ELF-1 (cell line): ENCODE data around the gene CCDC169.

Experiments
- DNase-seq: peaks from one replicate; pipeline ENCODE4 v3.0.0-alpha.2; 2016; ENCODE audit warnings: low read depth, low spot score

The CCDC169 gene

GRCh38 chr13:36244073-36244472 is 53.5 kb downstream of the CCDC169 start:
- DNase-seq = no peak

DNA sequence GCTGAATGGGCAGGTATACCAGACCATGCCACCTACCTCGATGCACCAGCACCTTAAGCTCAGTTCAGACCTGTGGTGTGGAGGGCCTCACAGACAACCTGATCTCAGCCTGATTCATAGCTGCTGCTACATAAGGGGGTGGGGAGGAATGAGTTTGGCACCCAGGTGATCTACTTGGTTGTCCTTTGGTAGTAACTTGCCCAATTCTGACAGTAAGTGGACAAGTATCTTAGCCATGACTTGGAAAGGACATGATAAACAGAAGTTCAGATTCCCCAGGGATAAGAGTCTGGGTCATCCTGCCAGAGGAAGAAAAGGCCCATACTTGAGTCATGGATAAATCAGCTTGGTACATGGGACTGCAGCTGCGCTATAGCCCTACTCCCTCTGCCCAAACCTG is 54.9 kb downstream of the CCDC169 start:
- DNase-seq = no peak

DNA sequence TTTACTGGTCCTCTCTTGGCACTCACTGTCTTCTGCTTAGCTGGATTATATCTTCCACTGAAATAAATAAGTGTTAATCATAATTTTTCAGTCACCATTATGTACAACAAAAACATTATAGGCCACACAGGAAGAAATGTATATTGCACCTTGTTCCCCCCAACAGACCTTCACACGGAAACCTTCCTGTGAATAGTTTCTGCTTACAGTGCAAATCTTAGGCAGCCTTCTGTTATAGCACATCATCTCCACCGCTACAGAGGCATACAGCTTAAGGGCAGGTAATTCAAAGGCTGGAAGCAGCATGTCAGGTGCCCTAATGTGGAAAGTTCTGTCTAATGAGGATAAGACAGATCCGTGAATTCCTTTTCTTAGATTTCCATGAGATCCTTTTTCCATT is 66.4 kb downstream of the CCDC169 start:
- no peak for DNase-seq

- DNase-seq = no peak
Measured at GRCh38 chr13:36224730-36225129, 72.9 kb downstream of the CCDC169 start.

- DNase-seq = no peak
Measured at GRCh38 chr13:36219883-36220282, 77.7 kb downstream of the CCDC169 start.

DNA sequence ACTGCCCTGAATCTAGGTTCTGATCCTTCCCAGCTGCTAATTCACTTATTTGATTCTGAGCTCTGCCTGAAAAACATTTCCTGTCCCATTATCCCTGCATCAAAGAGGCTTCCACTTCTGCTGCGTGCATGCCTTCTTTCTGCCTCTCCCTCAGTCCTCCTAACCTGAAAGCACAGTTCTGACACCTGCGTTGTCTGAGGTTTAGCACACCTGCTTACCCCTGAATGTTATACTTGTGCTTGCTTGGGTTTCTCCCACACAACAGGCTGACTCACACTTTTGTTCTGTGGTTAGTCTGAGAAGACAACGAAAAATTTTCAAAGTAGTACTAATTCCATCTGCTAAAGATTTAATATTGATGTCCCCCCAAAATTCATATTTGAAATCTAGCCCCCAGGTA is 80.2 kb downstream of the CCDC169 start:
- DNase-seq = no peak

- DNase-seq = no peak
Measured at GRCh38 chr13:36214163-36214921, 83.3 kb downstream of the CCDC169 start, which contains the start of gene SOHLH2. SOHLH2 (minus strand) TSS chr13:36214556; CDS start chr13:36214526, 30 bp downstream.

DNA sequence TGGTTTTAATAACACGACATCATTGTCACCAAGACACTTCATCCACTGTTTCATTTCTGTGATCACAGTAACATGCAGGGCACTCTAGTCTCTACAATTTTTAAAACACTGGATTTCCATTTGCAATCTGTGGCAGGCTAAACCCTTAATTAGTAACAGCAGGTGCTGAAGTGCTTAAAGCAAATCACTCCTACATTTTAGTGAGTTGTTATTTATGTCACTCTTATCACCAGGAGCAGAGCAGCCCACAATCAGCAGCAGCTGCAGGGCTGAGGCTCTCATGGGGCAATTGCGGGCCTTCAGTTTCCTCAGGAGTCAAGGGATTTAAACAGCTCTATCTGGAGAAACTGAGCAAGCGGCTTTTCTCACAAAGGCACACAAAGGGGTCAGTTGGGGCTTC is 84.8 kb downstream of the CCDC169 start:
- no peak for DNase-seq

GRCh38 chr13:36211567-36211966 is 86.0 kb downstream of the CCDC169 start:
- no peak for DNase-seq

DNA sequence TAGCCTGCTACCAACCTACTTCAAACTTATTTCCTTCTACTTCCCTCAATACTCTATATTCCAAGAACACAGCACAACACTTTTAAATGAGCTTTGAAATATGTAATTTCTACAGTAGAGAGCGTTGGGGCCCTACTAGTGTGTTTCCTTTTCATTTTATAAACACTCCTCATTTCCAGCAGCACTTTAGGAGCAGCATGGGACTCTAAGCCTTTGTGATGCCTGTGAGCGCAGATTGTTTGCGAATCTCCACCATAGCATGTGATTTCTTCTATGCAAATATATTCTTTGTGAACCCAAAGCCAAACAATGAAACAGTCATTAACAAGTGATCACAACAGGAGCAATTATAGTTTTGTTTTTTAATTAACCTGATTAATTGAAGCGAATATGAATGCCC is 86.9 kb downstream of the CCDC169 start:
- DNase-seq = no peak

GRCh38 chr13:36207672-36208071 is 89.9 kb downstream of the CCDC169 start:
- no peak for DNase-seq

GRCh38 chr13:36193151-36193855 is 104.3 kb downstream of the CCDC169 start:
- DNase-seq = peak; percentile 20

- no peak for DNase-seq
Measured at GRCh38 chr13:36192166-36192565, 105.4 kb downstream of the CCDC169 start.

DNA sequence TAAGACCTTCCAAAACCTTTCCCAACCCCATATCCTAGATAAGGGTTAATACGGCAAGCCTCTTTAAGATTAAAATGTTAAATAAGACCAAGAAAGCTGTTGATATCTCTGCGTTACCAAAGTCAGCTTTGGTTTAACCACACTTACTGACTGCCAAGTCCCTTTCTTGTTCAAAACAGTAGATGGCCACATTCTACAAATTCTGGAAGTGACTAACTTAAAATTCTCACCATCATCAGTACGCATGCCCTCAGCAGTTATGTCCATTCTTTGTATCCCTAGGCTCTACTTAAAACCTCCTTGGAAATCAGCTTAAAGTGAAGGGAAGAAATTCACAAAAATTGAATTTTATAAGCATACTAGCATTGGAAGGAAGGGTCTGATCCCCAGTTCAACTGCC is 106.8 kb downstream of the CCDC169 start:
- DNase-seq = no peak

DNA sequence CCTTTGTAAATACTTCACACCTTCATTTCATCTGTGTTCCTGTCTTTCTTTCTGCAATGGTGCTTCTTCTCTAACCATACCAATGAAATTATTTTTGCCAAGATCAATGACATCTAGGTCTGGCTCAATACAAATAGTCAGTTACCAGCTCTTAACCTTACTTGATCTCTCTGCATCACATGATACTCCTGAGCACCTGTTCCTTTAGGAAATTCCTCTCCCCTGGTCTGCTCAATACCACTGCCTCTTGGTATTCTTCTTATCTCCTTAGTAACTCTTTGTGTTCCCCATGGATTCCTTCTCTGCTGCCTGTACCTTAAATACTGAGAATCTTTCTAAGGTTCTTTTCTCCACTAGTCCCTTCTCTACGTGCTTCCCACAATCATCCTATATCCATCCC is 109.2 kb downstream of the CCDC169 start:
- DNase-seq = no peak

DNA sequence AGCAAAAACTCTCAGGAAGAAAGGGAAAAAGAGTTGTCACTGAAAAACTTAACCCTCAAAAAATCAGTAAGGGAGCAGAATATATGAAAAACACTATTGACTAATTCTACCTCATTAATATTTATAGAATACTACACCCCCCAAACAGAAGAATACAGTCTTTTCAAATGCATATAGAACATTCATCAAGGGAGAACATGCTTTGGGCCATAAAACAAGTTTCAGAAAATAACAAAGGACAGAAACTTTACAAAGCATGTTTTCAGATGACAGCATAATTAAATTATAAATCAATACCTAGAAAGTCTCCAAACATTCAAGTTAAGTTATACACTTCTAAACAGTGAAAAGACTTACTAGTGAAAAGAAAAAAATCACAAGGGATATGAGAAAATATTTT is 113.7 kb downstream of the CCDC169 start:
- no peak for DNase-seq
